ENCODE data around the gene ORC3. TPM values are rescaled to one million over a fixed set of nuclear protein-coding genes. Genes with fewer than 3 reads are reported as not detected.

Gene ORC3
- total RNA-seq, 2 experiments from 2014 or later, result 35.8 to 36.6 TPM

DNA sequence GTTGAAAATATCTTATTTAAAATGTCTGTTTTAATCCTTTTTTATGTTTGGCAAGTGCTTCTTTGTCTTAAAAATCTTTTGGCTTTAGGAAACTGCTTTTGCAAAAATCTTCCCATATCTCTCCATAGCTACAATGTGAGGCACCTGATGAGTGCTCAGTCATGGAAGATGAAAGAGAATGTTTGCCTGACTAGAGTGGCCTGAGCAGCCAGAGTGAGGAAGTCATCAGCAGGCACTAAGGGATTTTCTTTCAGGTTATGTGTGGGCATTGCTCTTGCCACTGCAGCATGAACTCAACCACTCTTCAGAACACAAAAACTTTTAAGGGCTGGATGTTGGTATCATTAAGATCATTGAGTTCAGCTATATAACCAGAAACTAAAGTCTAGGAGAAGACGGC, 64.2 kb downstream of the ORC3 start:
- Mint-ChIP-seq H3K27me3 (no peaks in the 10 kb centered on the region), H3K4me3 (no peak overlapping the region), H3K27ac (no peak overlapping the region), H3K4me1 (ENCODE audit: low read depth) (peaks cover 22% of the 10 kb centered on the region), H3K9me3 (no peaks in the 10 kb centered on the region), H3K36me3 (ENCODE audit: low read depth) (peaks cover 46% of the 10 kb centered on the region)
- CTCF ChIA-PET, result interaction anchor here (1.4 kb wide), 1 partner anchor 25 kb away, joined by 3 read pairs; no protein-coding TSS in a partner anchor
- POLR2A ChIA-PET, result no interaction called here
- no peak for ATAC-seq
- DNase-seq, result no peak
- intact Hi-C loops (cut with micrococcal nuclease), result no loop called here
- TF ChIP-seq, protein P1, sequence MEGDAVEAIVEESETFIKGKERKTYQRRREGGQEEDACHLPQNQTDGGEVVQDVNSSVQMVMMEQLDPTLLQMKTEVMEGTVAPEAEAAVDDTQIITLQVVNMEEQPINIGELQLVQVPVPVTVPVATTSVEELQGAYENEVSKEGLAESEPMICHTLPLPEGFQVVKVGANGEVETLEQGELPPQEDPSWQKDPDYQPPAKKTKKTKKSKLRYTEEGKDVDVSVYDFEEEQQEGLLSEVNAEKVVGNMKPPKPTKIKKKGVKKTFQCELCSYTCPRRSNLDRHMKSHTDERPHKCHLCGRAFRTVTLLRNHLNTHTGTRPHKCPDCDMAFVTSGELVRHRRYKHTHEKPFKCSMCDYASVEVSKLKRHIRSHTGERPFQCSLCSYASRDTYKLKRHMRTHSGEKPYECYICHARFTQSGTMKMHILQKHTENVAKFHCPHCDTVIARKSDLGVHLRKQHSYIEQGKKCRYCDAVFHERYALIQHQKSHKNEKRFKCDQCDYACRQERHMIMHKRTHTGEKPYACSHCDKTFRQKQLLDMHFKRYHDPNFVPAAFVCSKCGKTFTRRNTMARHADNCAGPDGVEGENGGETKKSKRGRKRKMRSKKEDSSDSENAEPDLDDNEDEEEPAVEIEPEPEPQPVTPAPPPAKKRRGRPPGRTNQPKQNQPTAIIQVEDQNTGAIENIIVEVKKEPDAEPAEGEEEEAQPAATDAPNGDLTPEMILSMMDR (IDR thresholded peaks at IDR 0.05), result no peak

DNA sequence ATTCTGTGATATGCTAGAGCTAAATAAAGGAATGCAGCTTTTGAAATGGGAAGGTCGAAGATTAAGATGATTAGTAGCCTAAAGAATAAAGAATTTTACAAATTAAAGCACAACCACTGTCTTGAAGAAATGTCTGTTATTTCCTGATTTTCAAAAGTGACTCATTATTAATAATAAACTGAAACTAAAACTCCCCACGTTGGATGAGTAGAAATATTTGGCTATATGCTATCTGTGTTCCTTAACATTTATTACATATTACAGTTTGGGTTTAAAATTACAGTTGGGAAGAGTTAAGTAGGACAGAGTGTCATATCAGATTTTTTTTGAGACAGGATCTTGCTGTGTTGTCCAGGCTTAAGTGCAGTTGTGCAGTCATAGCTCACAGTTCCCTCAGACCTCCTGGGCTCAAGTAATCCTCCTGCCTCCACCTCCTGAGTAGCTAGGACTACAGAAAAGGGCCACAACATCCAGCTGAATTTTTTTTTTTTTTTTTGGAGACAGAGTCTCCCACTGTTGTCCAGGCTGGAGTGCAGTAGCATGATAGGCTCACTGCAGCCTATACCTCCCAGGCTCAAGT, 65.0 kb downstream of the ORC3 start:
- Mint-ChIP-seq H3K27ac (no peak overlapping the region), H3K27me3 (no peaks in the 10 kb centered on the region), H3K4me1 (ENCODE audit: low read depth) (peaks cover 22% of the 10 kb centered on the region), H3K4me3 (no peak overlapping the region), H3K36me3 (ENCODE audit: low read depth) (peaks cover 50% of the 10 kb centered on the region), H3K9me3 (no peaks in the 10 kb centered on the region)
- intact Hi-C loops (cut with micrococcal nuclease), result no loop called here
- DNase-seq (no peak), ATAC-seq (no peak)
- TF ChIP-seq, protein P1 (IDR thresholded peaks at IDR 0.05), result no peak
- ChIA-PET CTCF (interaction anchor here (1.4 kb wide), 1 partner anchor 25 kb away, joined by 3 read pairs; no protein-coding TSS in a partner anchor), POLR2A (interaction anchor here (1.2 kb wide), 1 partner anchor 10 kb away, joined by 3 read pairs; no protein-coding TSS in a partner anchor)

DNA sequence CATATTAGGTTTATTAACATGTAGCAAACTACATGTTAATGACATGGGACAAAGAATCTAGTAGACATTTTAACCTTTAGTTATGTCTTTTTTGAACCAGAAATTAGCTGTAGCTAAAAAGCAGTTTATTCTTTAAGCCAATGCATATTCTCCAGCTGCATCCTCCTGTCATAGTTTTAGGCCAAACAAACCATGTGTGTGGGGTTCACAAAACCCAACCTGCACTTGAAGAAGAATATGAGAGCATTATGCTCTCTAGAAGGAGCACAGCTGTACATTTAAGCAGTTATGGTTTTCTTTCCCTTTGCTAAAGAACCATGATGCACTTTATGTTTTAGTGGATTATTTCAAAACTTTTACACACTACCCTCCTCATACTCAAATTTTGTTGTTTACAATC, 65.9 kb downstream of the ORC3 start:
- no peak for DNase-seq
- no peak overlapping the region for H3K4me3 Mint-ChIP-seq
- intact Hi-C loops (cut with micrococcal nuclease), result no loop called here
- no peaks in the 10 kb centered on the region for H3K9me3 Mint-ChIP-seq
- no peaks in the 10 kb centered on the region for H3K27me3 Mint-ChIP-seq
- H3K4me1 Mint-ChIP-seq (ENCODE audit: low read depth), result peaks cover 22% of the 10 kb centered on the region
- TF ChIP-seq, protein P1 (IDR thresholded peaks at IDR 0.05), result no peak
- POLR2A ChIA-PET, result interaction anchor here (1.1 to 1.2 kb wide), 2 partner anchors 11 to 18 kb away, joined by 3 to 5 read pairs; no protein-coding TSS in a partner anchor
- H3K36me3 Mint-ChIP-seq (ENCODE audit: low read depth), result peaks cover 56% of the 10 kb centered on the region
- ATAC-seq, result no peak
- no peak overlapping the region for H3K27ac Mint-ChIP-seq
- CTCF ChIA-PET, result interaction anchor here (0.9 kb wide), 1 partner anchor 36 kb away, joined by 3 read pairs; no protein-coding TSS in a partner anchor

DNA sequence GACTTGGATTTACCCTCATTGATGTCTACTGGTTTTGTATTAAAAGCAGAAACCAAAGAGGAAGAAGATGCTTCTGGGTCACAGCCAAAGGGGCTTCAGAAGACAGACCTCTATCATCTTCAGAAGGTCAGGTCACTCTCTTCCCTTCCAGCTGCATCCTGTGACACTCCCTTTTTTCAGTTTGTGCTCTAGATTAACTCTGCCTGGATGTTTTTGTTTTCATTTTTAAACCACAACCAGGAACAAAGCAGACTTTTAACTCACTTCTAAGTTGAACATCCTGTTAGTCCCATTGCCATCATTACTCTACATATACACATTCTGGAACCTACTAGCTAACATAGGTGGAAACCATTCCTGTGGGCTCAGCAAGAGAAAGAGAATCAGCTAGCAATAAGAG, 66.9 kb downstream of the ORC3 start:
- Mint-ChIP-seq H3K27ac (peak overlapping the region; percentile 25), H3K9me3 (no peaks in the 10 kb centered on the region), H3K27me3 (no peaks in the 10 kb centered on the region), H3K4me3 (no peak overlapping the region), H3K36me3 (ENCODE audit: low read depth) (peaks cover 57% of the 10 kb centered on the region), H3K4me1 (ENCODE audit: low read depth) (peaks cover 22% of the 10 kb centered on the region)
- no peak for ATAC-seq
- intact Hi-C loops (cut with micrococcal nuclease), result no loop called here
- POLR2A ChIA-PET, result interaction anchor here (0.7 to 1.1 kb wide), 2 partner anchors 17 to 28 kb away, joined by 3 to 5 read pairs; no protein-coding TSS in a partner anchor
- DNase-seq, result no peak
- CTCF ChIA-PET, result interaction anchor here (0.9 to 1.0 kb wide), 2 partner anchors 18 to 35 kb away, joined by 3 read pairs; no protein-coding TSS in a partner anchor
- TF ChIP-seq, protein P1 (IDR thresholded peaks at IDR 0.05), result no peak

DNA sequence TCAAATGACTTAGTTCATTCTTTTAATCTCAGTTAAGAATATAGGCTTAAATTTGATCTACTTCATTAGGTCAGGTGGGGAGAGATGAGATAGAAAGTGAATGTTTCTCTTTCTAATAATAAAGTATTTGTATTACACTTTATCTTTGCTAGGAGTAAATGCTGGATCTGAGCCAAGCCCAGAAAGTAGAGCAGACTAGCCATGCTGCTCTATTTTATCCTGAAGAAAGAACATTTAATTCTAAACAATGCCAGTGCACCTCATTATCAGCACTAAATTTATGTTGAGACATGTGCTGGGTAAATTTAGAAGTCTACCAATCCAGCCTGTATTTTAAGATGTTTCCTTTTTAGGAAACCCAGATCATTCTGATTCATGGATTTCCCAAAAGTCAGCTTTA, 68.6 kb downstream of the ORC3 start:
- ChIA-PET POLR2A (no interaction called here), CTCF (no interaction called here)
- Mint-ChIP-seq H3K9me3 (no peaks in the 10 kb centered on the region), H3K4me3 (no peak overlapping the region), H3K27me3 (no peaks in the 10 kb centered on the region), H3K27ac (no peak overlapping the region), H3K4me1 (ENCODE audit: low read depth) (peaks cover 10% of the 10 kb centered on the region), H3K36me3 (ENCODE audit: low read depth) (peaks cover 45% of the 10 kb centered on the region)
- TF ChIP-seq, protein P1 (IDR thresholded peaks at IDR 0.05), result no peak
- ATAC-seq, result no peak
- no peak for DNase-seq
- intact Hi-C loops (cut with micrococcal nuclease), result no loop called here
